ENCODE results near the gene ZNF277.

ZNF277 gene

DNA sequence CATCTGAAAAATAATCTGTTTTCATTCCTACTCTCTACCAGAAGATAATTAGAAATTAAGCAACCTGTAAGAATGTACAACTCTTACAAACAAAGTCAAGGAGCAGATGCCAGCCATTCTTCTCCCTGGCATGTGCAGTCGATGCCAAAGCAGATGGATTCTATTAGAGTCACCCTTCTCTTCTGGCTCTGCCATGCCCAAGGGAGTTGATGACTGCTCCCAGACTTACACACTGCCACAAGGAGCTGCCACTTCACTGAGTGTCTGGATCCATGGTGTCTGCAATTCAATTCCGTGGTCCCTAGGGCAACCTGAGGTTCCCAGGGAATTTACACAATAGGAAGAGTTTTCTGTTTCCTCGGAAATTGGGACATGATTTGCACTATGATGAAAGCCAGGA, 154.7 kb downstream of the ZNF277 start:
- Mint-ChIP-seq H3K36me3 (ENCODE audit: low read depth) (no peaks in the 10 kb centered on the region), H3K27ac (no peak overlapping the region), H3K4me1 (ENCODE audit: low read depth) (no peaks in the 10 kb centered on the region), H3K9me3 (no peaks in the 10 kb centered on the region), H3K27me3 (ENCODE audit: low read depth) (no peaks in the 10 kb centered on the region), H3K4me3 (no peak overlapping the region)
- no peak for DNase-seq (ENCODE audit: low spot score)

- H3K36me3 Mint-ChIP-seq (ENCODE audit: low read depth) = no peaks in the 10 kb centered on the region
- no peak overlapping the region for H3K4me3 Mint-ChIP-seq
- H3K9me3 Mint-ChIP-seq = no peaks in the 10 kb centered on the region
- no peak overlapping the region for H3K27ac Mint-ChIP-seq
- no peaks in the 10 kb centered on the region for H3K27me3 Mint-ChIP-seq (ENCODE audit: low read depth)
- H3K4me1 Mint-ChIP-seq (ENCODE audit: low read depth) = no peaks in the 10 kb centered on the region
- DNase-seq (ENCODE audit: low spot score) = no peak
These were observed 155.7 kb downstream of the ZNF277 start for GRCh38 chr7:112362053-112362650.

DNA sequence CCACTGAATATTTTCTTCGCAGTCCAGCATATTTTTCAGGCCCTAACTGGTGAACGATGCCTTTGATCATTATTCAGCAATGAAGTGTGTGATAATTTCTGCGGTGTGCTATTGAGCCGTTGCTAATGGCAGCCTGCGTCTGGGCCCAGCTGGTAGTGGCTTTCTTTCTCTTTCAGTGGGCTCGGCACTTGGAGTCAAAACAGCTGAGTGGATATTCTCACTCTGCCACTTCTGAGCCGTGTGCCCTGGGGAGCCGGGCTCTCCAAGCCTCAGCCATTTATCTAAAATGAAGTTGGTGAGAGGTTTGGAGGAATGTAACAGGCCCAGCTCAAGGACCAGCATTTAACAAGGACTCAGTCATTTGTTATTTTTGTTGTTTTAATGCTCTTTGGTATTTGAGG, 156.2 kb downstream of the ZNF277 start:
- no peak overlapping the region for H3K4me3 Mint-ChIP-seq
- H3K27me3 Mint-ChIP-seq (ENCODE audit: low read depth) = no peaks in the 10 kb centered on the region
- no peak for DNase-seq (ENCODE audit: low spot score)
- no peak overlapping the region for H3K27ac Mint-ChIP-seq
- H3K4me1 Mint-ChIP-seq (ENCODE audit: low read depth) = no peaks in the 10 kb centered on the region
- no peaks in the 10 kb centered on the region for H3K36me3 Mint-ChIP-seq (ENCODE audit: low read depth)
- H3K9me3 Mint-ChIP-seq = no peaks in the 10 kb centered on the region

DNA sequence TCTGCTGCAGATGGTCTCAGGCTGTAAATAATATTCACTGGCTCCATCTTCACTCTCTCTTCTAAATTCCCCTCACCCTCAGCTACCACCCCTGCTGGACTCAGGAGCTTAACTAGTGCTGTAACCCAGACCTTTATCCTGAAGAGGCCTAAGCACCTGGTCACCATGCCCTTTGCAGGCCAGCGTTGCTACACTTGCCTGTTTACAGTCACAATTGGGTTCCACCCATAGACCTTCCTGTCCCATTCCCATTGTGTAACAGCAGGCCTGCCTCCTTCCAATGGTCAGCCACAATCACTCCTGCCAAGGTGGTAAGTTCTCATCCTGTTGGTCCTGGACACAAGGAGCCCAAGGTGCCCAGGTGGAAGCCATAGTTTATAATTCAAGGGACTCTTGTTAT, 157.9 kb downstream of the ZNF277 start:
- Mint-ChIP-seq H3K27ac (no peak overlapping the region), H3K27me3 (ENCODE audit: low read depth) (no peaks in the 10 kb centered on the region), H3K4me1 (ENCODE audit: low read depth) (no peaks in the 10 kb centered on the region), H3K4me3 (no peak overlapping the region), H3K36me3 (ENCODE audit: low read depth) (no peaks in the 10 kb centered on the region), H3K9me3 (no peaks in the 10 kb centered on the region)
- no peak for DNase-seq (ENCODE audit: low spot score)

DNA sequence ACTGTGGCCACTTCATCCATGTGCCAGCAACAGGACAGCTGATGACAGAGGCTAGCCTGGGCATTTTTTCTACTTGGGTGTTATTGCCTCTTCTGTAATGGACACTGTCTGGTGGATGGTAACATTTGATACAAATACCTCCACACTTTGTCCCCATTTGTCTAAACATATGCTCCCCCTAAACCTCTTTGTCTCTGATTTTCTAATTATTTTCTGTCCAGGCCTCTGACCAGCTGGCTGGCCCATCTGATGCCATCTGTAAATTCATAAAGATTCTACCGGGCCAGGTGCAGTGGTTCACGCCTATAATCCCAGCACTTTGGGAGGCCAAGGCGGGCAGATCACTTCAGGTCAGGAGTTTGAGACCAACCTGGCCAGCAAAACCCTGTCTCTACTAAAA, 159.1 kb downstream of the ZNF277 start:
- H3K27me3 Mint-ChIP-seq (ENCODE audit: low read depth) = no peaks in the 10 kb centered on the region
- no peaks in the 10 kb centered on the region for H3K36me3 Mint-ChIP-seq (ENCODE audit: low read depth)
- no peaks in the 10 kb centered on the region for H3K4me1 Mint-ChIP-seq (ENCODE audit: low read depth)
- H3K9me3 Mint-ChIP-seq = no peaks in the 10 kb centered on the region
- H3K4me3 Mint-ChIP-seq = no peak overlapping the region
- no peak overlapping the region for H3K27ac Mint-ChIP-seq
- DNase-seq (ENCODE audit: low spot score) = no peak

DNA sequence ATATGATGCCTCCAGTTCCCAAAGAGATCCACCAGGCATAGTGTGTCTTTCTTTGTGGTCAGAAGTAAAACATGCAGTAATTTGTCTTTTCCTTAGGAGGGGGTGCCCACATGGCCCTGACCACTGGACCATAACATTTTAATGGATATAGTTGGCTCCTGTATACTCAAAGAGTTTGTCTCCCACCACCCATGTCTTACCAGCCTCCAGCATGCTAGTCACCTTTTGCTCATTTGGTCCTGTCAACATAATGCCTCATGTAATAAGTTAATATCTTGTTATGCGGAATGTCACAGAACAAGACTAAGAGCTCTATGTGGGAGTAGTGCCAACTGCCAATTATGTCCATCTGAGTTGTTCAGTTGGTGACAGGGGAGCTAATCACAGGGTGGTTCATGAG, 160.4 kb downstream of the ZNF277 start:
- H3K9me3 Mint-ChIP-seq = no peaks in the 10 kb centered on the region
- H3K4me3 Mint-ChIP-seq = no peak overlapping the region
- H3K27me3 Mint-ChIP-seq (ENCODE audit: low read depth) = no peaks in the 10 kb centered on the region
- H3K4me1 Mint-ChIP-seq (ENCODE audit: low read depth) = no peaks in the 10 kb centered on the region
- H3K36me3 Mint-ChIP-seq (ENCODE audit: low read depth) = no peaks in the 10 kb centered on the region
- DNase-seq (ENCODE audit: low spot score) = no peak
- H3K27ac Mint-ChIP-seq = no peak overlapping the region

- Mint-ChIP-seq H3K27ac (no peak overlapping the region), H3K36me3 (ENCODE audit: low read depth) (no peaks in the 10 kb centered on the region), H3K4me3 (no peak overlapping the region), H3K9me3 (no peaks in the 10 kb centered on the region), H3K4me1 (ENCODE audit: low read depth) (no peaks in the 10 kb centered on the region), H3K27me3 (ENCODE audit: low read depth) (no peaks in the 10 kb centered on the region)
- no peak for DNase-seq (ENCODE audit: low spot score)
These were observed 163.9 kb downstream of the ZNF277 start for GRCh38 chr7:112370436-112370835.

DNA sequence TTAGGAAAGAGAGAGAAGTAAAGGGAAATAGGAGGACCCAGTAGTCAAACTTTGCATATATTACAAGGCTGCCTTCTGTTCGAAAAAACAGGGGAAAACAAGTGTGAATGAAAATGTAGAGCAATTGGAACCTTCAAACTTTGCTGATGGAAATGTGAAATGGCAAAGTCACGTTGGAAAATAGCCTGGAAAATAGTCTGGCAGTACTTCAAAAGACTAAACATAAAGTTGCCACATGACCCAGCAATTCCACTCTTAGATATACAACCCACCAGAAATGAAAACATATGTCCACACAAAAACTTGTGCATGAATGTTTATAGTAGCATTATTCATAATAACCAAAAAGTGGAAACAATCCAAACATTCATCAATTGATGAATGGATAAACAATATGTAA, 165.2 kb downstream of the ZNF277 start:
- H3K27ac Mint-ChIP-seq = no peak overlapping the region
- H3K4me1 Mint-ChIP-seq (ENCODE audit: low read depth) = no peaks in the 10 kb centered on the region
- no peaks in the 10 kb centered on the region for H3K9me3 Mint-ChIP-seq
- H3K4me3 Mint-ChIP-seq = no peak overlapping the region
- DNase-seq (ENCODE audit: low spot score) = no peak
- H3K27me3 Mint-ChIP-seq (ENCODE audit: low read depth) = no peaks in the 10 kb centered on the region
- no peaks in the 10 kb centered on the region for H3K36me3 Mint-ChIP-seq (ENCODE audit: low read depth)

DNA sequence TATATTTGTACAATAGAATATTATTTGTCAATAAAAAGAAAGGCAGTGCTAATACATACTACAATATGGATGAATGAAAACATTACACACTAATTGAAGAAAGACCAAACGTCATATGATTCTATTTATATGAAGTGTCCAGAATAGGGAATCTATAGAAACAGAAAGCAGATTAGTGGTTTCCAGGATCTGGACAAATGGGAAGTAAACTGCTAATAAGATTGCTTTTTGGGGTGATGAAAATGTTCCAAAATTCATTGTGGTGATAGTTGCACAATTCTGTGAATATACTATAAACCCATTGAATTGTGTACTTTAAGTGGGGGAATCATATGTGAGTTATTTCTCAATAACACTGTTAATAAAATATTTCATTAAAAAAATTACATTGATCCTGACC, 165.6 kb downstream of the ZNF277 start:
- H3K4me3 Mint-ChIP-seq = no peak overlapping the region
- no peak overlapping the region for H3K27ac Mint-ChIP-seq
- no peaks in the 10 kb centered on the region for H3K4me1 Mint-ChIP-seq (ENCODE audit: low read depth)
- no peaks in the 10 kb centered on the region for H3K36me3 Mint-ChIP-seq (ENCODE audit: low read depth)
- no peaks in the 10 kb centered on the region for H3K27me3 Mint-ChIP-seq (ENCODE audit: low read depth)
- no peaks in the 10 kb centered on the region for H3K9me3 Mint-ChIP-seq
- DNase-seq (ENCODE audit: low spot score) = no peak

DNA sequence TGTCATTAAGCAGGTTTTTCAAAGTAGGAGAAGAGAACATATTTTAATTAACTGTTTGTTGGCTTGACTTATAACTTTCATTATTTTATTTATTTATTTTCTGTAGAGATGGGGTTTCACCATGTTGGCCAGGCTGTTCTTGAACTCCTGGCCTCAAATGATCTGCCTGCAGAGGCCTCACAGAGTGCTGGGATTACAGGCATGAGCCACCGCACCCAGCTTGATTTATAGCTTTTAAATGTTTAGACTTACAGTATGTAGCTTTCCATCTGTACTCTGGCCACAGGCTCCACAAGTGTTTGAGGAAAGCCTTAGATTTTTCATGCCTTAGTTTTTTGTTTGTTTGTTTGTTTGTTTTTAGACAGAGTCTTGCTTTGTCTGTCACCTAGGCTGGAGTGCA, 171.1 kb downstream of the ZNF277 start:
- H3K27ac Mint-ChIP-seq = no peak overlapping the region
- peaks cover 4% of the 10 kb centered on the region for H3K4me1 Mint-ChIP-seq (ENCODE audit: low read depth)
- no peak overlapping the region for H3K4me3 Mint-ChIP-seq

GRCh38 chr7:112381311-112382091, 175.0 kb downstream of the ZNF277 start:
- H3K9me3 Mint-ChIP-seq = no peaks in the 10 kb centered on the region
- no peaks in the 10 kb centered on the region for H3K36me3 Mint-ChIP-seq (ENCODE audit: low read depth)
- no peak overlapping the region for H3K4me3 Mint-ChIP-seq
- peaks cover 6% of the 10 kb centered on the region for H3K4me1 Mint-ChIP-seq (ENCODE audit: low read depth)
- no peak overlapping the region for H3K27ac Mint-ChIP-seq
- DNase-seq (ENCODE audit: low spot score) = no peak
- H3K27me3 Mint-ChIP-seq (ENCODE audit: low read depth) = peaks cover 3% of the 10 kb centered on the region

More for the DNA sequence above, 171.1 kb downstream of the ZNF277 start:
- H3K27me3 Mint-ChIP-seq (ENCODE audit: low read depth) = peaks cover 3% of the 10 kb centered on the region
- no peaks in the 10 kb centered on the region for H3K36me3 Mint-ChIP-seq (ENCODE audit: low read depth)
- DNase-seq (ENCODE audit: low spot score) = no peak
- H3K9me3 Mint-ChIP-seq = no peaks in the 10 kb centered on the region

GRCh38 chr7:112383671-112384417, 177.3 kb downstream of the ZNF277 start:
- Mint-ChIP-seq H3K4me1 (ENCODE audit: low read depth) (peaks cover 6% of the 10 kb centered on the region), H3K27ac (no peak overlapping the region), H3K27me3 (ENCODE audit: low read depth) (peaks cover 11% of the 10 kb centered on the region), H3K36me3 (ENCODE audit: low read depth) (no peaks in the 10 kb centered on the region), H3K4me3 (no peak overlapping the region), H3K9me3 (no peaks in the 10 kb centered on the region)
- no peak for DNase-seq (ENCODE audit: low spot score)

DNA sequence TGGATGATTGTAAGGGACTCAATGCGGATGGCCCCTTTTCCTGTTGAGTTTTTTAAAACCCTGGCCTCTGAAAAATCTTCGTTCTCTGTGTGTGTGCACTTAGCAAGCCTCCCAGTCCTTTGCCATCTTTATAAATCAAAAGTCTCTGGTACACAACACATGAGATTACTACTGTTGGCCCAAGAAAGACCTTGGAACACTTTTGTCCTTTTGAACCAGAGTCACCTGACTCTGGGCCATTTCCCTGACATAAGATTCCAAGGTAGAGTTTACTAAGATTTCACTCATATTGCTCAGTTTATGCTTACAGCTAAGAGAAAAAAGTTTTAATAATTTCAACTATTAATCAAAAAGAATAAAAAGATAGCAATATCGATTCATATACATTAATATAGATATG, 179.0 kb downstream of the ZNF277 start:
- no peaks in the 10 kb centered on the region for H3K9me3 Mint-ChIP-seq
- H3K4me1 Mint-ChIP-seq (ENCODE audit: low read depth) = peaks cover 6% of the 10 kb centered on the region
- no peak overlapping the region for H3K27ac Mint-ChIP-seq
- H3K4me3 Mint-ChIP-seq = no peak overlapping the region
- no peaks in the 10 kb centered on the region for H3K36me3 Mint-ChIP-seq (ENCODE audit: low read depth)
- DNase-seq (ENCODE audit: low spot score) = no peak
- H3K27me3 Mint-ChIP-seq (ENCODE audit: low read depth) = peaks cover 18% of the 10 kb centered on the region

DNA sequence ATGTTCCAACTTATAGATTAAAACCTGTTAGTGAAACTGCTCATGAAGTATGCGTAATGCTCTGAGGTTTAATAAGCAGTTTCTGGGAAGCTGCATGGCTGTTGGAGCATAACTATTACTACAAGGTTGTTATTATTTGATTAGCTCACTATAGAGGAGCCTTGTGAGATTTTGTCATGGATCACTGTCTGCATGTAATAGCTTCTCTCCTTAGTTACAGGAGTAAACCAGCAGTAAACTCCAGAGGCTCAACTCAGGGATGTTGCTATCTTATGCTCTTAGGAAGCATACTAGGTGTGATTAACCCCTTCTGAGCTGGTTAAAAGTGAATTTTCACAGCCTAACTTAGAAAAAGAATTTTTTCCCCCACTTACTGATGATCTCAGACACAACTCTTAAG, 180.1 kb downstream of the ZNF277 start:
- no peak for DNase-seq (ENCODE audit: low spot score)
- no peak overlapping the region for H3K27ac Mint-ChIP-seq
- peaks cover 9% of the 10 kb centered on the region for H3K4me1 Mint-ChIP-seq (ENCODE audit: low read depth)
- no peaks in the 10 kb centered on the region for H3K36me3 Mint-ChIP-seq (ENCODE audit: low read depth)
- no peaks in the 10 kb centered on the region for H3K9me3 Mint-ChIP-seq
- H3K27me3 Mint-ChIP-seq (ENCODE audit: low read depth) = peaks cover 26% of the 10 kb centered on the region
- no peak overlapping the region for H3K4me3 Mint-ChIP-seq
